SH-SY5Y (cell line): ENCODE results near the gene KLRB1.

Experiments
- GATA2 ChIP-seq: IDR thresholded peaks from 2 replicates; pipeline ENCODE4 v1.6.1; 2011; ENCODE audit warnings: mild to moderate bottlenecking, low read depth, low read length
- GATA3 ChIP-seq: IDR thresholded peaks from 2 replicates; pipeline ENCODE4 v1.6.1; 2011; ENCODE audit warnings: low read depth, mild to moderate bottlenecking, low read length, moderate library complexity

DNA sequence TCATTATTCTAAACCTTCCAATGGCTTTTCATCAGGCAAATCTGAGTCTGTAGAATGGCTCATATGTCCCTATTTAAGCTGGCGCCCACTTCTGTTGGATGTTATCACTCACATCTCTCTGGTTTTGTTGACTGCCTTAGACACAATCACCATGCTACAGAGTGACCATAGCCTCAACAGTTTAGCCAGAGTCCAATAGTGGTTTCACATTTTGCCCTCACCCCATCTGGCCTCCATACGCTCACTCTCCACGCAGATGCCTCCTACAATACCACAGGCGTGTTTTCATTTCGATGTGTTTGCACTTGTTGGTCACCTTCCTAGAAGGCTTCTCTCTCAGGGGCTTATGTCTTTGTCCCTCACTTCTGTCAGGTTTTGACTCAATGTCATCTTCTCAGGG is 3.4 kb downstream of the KLRB1 start:
- no peak for TF ChIP-seq GATA3
- no peak for TF ChIP-seq GATA2
